HG02938 (cell line): ENCODE measurements around the gene TSTD1.
A peak's percentile ranks its signal among the peaks of the same experiment; 100 is the strongest.
"Not testable (repeated sequence)": the region's sequence is repeated elsewhere in the genome, so short reads cannot be mapped to it uniquely, and the experiment has no call there.

Experiments
- ATAC-seq: cut with Tn5 transposase; IDR thresholded peaks from one replicate; pipeline ENCODE4 v1.9.1; 2021; ENCODE audit warnings: mild to moderate bottlenecking, moderate library complexity; ENCODE audit not compliant: unreplicated experiment

TSTD1 gene

DNA sequence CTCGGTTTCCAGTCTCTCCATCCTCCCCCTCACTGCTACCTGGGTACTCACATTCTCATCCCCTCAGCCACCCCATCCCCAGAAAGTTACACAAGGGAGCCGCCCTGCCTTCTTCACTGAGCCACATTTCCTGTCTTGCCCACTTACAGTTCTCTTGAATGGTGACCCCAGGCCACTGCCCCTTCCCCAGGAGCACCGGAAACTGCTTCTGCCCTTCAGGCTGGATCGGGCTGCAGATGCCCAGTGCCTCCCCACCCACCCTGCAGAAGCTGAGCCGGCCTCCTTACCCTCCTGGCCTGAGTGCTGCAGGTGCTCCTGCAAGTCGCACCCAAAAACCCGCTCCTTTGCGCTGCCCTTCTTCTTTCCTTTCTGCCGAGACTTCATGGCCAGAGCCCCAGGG is 30.5 kb upstream of the TSTD1 start:
- peak; percentile 7 for ATAC-seq

DNA sequence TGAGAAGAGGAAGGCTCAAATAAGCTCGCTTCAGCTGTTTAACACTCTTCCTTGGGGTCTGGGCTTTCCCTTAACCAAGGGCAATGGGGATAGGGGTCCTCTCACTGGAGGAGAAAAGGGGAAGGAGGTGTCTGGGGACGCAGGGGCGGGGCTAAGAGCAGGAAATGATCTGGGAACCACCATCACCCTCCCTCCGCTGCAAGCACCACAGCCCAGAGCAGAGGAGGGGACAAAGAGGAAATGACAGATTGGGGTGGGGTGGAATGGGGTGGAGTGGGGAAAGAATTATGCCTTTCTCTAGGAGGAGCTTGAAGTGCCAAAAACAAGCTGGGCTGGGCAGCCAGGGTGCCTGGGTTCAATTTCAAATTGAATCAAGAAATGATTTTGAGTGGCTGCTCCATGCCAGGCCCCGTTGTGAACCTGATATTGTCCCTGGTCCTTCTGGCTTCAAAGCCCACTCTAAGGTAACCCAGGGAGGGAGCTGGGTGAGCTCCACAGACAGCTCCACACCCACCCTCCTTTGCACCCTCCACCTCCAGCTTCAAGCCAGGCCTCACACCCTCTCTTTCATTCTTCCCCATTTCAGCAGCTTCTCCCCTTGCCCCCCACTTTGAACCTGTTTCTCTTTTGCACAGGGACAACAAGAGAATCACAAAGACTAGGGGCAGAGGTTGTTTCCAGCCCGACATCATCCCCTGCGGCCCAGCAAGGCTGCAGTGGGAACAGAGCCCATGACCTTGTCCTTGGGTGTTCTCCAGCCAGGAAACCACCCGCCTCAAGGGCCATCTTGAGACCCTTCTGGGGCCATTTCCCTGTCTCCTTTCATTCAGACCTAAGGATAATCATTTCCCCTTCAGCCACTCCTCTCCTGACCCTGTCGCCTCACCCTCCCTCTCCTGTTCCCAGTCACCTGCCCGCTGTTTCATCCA is 29.8 kb upstream of the TSTD1 start:
- peak; percentile 46 for ATAC-seq

DNA sequence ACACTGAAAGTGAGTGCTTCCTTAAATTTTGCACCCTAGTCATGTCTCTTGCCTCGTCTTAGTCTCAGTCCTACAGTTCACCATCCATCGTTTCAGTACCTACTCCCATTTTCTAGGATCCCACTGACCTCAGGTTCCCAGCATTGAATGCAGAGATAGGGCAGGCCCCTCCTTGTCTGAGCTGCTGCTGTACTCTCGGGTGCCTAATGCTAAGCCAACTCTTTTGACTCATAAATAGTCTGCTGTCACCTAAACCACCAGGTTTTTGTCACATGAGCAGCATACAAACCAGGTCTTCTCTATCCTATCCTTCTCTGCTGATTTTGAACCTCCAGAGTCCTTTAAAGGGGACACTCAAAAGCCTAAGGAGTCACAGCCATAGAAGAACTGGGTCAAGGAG is 27.9 kb upstream of the TSTD1 start:
- ATAC-seq: no peak

DNA sequence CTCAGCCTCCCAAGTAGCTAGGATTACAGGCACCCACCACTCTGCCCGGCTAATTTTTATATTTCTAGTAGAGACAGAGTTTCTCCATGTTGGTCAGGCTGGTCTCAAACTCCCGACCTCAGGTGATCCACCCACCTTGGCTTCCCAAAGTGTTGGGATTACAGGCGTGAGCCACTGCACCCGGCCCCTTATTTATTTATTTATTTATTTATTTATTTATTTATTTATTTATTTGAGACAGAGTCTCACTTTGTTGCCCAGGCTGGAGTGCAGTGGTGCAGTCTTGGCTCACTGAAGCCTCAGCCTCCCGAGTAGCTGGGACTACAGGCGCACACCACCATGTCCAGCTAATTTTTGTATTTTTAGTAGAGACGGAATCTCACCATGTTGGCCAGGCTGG is 26.9 kb upstream of the TSTD1 start:
- ATAC-seq: not testable (repeated sequence)

DNA sequence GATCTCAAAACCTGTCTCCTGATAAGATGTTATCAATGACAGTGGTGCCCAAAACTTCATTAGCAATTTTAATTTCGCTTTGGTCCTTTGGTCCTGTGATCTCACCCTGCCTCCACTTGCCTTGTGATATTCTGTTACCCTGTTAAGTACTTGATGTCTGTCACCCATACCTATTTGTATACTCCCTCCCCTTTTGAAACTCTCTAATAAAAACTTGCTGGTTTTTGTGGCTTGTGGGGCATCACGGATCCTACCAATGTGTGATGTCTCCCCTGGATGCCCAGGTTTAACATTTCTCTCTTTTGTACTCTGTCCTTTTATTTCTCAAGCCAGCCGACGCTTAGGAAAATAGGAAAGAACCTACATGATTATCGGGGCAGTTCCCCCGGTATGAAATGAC is 25.2 kb upstream of the TSTD1 start:
- not testable (repeated sequence) for ATAC-seq

DNA sequence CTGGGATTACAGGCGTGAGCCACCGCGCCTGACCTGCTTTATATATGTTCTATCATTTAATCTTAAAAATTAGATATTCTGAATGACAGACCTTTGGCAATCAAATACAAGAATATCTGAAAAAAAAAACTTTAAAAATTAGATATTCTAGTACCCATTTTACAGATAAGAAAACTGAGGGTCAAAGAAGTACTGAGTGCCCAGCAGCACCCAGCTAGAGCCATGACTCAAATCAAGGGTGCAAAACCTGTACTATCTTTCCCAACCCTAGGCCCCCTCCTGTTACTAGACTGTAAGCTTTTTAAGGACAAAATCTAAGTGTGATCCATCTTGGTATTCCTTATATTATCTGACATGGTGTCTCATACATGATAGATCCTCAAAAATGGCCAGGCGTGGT is 22.7 kb upstream of the TSTD1 start:
- no peak for ATAC-seq

DNA sequence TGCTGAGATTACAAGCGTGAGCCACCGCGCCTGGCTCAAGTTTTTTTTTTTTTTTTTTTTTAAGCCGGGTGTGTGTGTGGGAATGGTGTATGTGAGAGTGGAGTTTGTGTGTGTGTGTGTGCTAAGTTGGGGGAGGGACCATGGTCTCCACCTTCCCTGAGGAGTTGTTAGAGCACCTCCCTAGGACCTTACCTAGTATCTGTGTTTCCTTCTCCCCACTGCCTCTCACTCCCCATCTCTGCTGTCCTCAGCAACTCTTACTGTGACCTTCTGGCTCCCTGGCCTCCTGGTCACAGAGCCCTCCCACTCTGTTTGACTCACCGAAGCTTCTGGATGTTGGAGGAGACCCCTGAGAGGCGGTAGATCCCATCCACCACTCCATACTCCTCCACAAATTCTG is 20.5 kb upstream of the TSTD1 start:
- no peak for ATAC-seq

DNA sequence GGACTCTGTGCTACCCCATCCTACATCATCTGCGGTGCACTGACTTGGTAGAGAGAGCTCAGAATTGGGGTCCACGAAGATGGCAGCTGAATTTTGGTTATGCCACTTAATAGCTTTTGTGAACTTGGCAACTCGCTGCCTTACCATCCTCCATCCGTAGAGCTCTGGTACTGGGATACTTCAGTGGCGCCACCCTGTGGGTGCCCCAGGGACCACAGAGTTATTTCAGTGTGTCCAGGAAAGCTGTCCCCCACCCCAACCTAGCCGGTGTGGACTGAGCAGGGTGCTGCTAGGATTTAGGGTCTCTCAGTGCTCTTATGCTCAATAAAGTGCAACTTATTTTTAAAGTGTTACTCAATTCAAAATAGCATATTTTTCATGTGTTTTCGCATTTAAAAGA is 16.0 kb upstream of the TSTD1 start:
- ATAC-seq: no peak

DNA sequence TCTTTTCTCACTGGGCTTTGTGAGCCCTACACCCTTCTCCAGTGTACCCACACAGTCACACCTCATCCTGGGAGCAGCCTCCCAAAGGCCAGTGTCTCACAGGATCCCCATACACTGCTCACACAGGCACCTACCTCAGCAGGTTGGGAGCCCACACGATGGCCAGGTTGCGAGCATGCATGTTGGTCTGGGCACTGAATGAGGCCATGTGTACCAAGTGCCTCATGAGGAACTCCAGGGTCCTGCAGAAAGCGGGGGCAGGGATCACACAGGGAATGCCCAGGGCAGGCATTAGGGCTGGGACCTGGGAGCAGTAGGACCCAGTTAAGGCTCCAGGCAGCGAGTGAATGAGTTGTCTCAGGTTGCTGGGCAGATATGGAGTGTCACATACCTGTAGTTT is 15.5 kb upstream of the TSTD1 start:
- ATAC-seq: no peak

DNA sequence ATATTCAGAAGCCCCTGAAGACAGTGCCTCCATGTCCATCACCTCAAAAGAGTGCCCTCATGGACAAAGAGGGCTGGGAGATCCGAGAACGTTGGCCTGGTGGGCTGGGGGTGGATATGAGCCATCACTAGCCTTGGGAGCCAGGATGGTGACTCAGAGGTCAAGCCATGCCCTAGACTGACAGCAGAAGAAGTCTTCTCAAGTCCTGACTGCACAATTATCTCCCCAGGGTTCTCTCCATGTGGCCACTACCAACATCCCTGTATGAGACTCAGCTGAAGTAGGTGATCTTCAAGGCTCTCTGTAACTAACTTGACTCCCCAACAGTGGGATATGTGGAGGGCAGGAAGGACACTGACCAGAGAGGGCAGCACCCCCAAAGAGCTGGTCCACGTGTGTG is 14.1 kb upstream of the TSTD1 start:
- no peak for ATAC-seq

DNA sequence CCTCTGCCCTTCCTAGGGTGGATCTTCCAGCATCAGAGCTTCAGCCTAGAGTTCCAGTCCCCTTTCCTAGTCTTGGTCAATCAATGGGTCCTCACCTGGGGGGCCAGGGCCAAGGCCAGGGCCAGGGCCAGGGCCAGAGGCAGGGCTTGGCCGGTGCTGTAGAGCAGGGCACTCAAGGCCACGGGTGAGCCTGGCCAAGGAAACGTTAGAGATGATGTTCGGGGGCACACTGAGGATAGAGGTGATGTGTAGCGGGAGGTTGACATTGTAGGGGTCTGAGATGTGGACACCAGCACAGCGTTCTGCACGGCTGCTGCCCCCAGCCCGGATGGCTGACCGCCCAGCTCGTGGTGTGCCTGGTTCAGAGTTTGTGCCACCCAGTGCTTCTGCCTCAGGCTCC is 12.5 kb upstream of the TSTD1 start:
- ATAC-seq: no peak

DNA sequence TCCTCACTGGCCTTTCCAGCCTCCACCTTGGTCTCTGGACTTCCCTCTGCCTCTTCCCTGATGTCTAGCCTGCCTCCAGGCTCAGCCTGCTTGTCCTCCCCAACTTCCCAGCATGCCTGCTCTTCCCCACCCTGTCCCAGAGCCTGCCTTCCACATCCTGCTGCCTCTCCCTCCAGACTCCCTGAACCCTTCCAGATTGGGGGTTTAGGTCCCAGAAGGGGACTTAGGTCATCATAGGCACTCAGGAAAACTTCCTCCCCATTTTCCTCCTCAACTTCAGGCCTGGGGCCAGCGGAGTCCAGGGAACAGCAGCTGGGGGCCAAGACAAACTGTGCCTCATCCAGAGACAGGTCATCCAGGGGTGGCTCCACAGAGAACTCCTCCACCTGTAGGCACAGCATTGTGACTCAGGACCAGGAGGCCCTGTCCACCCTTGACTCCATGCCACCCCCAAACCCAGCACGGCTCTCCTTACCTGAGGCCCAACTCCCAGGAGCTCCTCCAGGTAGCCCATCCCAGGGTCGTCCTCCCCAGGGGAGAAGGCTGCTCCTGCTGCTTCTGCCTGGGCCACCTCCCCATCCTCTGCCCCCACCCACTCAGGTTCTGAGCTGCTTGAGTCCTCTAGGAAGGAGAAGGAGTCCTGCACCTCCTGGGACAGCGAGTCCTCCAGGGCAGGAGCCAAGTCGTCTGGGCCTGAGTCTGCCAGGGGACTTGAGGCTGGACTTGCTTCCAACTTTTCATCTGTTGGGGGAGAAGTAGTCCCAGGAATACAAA is 10.4 kb upstream of the TSTD1 start:
- no peak for ATAC-seq

DNA sequence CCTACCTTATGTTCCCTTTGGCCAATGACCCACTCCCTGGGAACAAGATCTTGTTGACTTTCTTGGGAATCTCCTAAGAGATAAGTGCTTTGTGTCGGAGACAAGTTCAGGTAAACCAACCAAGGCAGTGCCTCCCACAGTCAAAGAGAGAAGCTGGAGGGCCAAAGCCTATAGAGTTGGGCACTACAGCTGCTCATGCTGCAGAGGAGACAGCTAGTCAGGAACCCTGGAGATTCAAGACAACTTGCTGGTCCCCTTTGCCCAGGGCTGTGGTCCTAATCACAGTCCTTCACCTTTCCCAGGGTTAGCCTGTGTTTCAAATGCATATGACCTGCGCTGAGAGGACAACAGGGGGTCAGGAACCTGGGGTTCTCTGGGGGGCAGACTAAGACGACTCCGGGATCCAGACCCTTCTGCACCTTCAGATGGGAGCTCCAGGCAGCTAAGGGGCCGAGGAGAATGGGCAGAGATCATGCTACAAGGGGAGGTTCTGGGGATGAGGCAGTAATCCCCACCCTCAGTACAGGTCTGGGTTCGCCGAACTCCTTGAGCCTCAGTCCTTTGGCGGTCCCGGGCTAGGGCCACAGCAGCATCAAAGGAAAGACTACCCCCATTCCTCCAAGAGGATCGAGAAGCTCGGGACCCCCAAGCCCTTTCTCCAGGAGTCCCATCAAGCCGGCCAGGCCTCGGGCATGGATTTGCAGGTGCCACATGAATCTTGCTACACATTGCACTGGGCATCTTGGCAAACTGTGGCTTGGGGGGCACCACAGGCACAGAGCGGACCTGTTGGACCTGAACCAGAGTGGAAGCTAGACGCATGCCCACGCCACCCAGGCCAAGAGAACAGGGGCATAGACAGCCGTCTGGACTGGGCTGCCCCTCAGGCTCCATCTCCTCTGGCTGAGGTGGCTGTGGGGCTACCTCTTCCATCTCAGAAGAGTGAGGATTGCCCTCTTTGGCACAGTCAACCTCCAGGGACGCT is 9.0 kb upstream of the TSTD1 start:
- ATAC-seq: no peak

DNA sequence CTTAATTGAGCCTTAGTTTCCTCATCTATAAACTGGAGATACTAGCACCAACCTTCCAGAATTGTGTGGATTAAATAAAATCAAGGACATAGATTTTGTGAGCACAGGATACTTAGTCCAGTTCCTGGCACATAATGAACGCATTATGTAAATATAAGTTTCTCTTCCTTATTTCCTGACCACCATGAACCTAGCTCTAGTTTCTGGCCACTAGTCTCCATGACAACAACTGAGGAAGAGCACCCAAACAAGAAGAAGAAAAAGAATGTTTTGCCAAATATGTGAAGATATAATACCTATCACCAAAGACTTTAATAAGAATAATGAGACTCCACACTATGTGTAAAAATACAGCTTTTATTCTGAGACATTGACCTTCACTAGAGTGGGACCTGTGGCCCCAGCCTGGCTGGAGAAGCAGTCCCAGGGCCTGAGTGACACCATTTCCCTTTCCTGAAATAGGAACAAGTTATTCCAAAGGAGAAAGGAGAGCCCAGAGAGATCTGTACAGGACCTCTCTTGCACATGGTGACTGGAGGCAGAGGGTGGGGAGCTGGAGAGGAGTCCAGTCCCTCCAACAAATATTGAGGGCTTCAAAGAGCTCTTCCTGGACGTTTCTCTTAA is 8.0 kb upstream of the TSTD1 start:
- peak; percentile 44 for ATAC-seq

DNA sequence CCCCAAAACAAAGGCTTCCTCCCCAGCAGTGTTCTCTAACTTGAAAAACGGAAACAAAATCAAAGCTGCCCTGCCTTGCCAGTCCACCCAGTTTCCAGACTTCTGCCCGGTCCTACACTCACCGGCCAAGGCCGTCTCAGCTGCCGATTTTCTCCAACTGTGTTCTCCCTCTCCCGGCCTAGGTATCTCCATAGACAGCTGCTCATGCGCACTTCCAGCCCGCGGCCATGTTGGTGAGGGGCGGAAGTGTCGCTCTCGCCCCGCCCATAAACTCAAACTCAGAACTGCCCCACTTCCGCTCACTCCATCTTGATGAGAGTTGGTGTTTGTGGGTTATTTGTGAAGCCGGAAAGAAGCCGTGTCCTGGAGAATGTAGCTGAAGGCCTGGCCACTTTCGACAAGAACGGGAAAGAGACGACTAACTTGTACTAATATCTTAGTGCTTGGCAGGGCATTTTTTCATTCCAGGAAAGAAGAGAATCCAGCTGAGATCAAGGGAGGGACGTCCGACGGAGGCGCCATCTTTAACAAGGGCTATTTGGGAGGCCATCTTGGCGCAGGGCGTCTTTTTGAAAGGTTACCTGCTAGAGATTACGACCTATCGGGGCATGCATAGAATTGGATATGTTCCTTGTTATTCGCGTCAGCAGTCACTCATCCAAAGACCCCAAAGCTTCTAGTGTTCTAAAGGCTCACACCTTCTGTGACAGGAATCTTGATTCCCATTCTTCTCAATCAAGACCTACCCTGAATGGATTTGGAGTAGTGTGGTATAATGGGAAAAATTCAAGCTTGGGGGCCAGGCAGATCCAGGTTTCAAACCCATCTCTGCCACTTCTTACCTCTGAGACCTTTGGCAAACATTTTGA is 7.2 kb upstream of the TSTD1 start, which contains the start of gene USF1:
USF1 (minus strand) TSS at position 242 of the 869 bp plus-strand sequence. CDS start 2,702 bp downstream, outside the sequence.
- ATAC-seq: peak; percentile 55

DNA sequence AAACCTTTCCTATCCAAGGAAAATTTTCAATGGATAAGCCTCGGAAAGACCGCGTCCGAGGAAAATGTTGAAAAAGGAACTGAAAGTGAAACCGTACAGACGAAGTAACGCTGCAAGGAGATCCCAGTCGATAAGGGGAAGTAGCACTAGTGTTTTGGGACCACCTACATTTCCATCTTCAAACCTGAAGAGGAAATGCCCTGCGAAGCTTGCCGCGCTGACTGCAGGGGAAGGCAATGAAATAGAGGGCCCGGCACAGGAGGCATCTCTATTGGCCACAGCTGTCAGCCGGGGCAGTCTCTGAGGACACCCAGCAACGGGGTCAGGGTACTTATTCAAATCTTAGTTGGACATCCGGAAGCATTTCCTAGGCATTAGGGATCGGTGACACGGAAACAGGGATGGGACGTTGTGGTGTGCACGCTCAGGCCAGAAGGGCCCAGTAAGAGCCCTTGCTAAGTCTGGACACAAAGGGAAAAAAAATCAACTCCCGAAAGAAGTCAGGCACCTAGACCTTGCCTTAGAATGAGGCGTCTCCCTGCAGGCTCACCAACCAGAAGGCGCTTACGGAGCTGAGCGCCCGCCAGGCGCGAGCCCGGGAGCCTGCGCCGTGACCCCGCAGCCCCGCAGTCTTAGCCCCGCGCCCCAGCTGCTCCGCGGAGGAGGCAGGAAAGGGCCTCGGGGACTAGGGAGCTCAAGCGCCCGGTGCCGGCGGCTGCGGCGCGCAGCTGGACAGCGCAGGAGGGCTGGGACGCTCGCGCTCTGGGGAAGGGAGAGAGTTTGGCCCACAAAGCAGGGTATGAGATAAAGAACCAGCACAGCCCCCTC is 6.4 kb upstream of the TSTD1 start:
- ATAC-seq: peak; percentile 38

DNA sequence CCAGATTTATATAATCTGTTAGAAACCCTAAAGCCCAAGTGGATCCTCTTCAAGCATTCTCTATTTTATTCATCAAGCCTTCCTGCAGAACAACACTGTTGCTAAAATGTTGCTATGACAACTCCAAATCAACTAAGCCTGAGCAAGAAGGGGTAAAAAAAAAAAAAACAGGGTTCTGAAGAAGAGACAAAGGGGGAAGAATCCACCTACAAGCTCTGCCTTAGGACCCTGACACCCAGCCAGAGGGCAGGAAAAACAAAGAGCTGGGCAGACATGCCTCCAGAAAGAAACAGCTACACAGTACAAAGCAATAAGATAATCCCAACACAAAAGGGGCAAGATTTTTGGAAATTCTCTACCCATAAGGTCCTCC is 5.8 kb upstream of the TSTD1 start:
- ATAC-seq: no peak

DNA sequence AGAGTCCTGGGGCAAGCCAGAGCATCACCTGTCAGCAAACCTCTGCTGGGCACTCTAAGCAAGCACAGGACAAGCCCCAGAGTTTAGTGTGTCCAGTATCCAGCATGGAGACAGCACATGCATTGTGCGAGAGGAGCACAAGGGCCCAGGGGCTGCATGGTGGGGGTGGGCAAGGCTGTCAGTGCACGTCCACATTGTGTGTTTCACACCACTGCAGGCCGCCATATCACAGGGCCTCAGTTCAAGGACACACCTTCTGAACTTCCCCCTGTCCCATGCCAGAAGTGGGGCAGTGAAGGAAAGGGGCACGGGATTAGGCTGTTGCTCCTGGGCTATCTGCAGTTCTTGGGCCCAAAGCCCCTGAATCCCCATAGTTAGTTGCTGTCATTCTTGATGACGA is 782 bp upstream of the TSTD1 start:
- ATAC-seq: no peak

DNA sequence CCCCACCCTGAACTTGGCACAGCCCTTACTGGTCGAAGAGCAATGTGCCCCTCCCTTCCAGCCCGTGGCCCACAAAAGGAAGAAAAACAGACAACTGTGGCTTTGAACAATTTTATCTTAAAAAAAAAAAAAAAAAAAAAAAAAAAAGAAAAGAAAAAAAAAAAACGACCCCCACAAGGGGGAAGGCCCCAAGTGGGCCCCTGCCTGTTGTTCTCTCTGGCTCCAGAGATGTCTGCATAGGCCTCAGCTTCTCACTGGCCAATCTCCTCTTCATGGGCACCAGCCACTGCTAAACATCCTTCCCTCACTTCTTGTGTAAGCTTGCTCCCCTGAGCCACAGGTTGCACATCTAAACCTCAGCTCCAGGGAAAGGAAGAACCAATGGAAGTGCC is 386 bp upstream of the TSTD1 start:
- no peak for ATAC-seq
